A204.1 (cell line): ENCODE measurements around the gene EVI5L.

Experiments
- FAIRE-seq: peaks from 2 replicates; lab custom pipeline; 2012; peaks lifted over from hg19 to GRCh38; lab: Jason Lieb, UNC

Gene EVI5L

GRCh38 chr19:7860714-7861618 is 30.9 kb downstream of the EVI5L start:
- no peak for FAIRE-seq

- FAIRE-seq = no peak
Observed at GRCh38 chr19:7861619-7862412, 31.8 kb downstream of the EVI5L start.

- no peak for FAIRE-seq
Observed at GRCh38 chr19:7862413-7862951, 32.5 kb downstream of the EVI5L start.

GRCh38 chr19:7863157-7863970 is 33.3 kb downstream of the EVI5L start:
- FAIRE-seq = no peak

GRCh38 chr19:7863971-7864689 is 34.1 kb downstream of the EVI5L start:
- FAIRE-seq = no peak

- FAIRE-seq = no peak
Observed at GRCh38 chr19:7864690-7865074, 34.7 kb downstream of the EVI5L start.

- FAIRE-seq = no peak
Observed at GRCh38 chr19:7865262-7865911, 35.4 kb downstream of the EVI5L start.

GRCh38 chr19:7866399-7867091 is 36.5 kb downstream of the EVI5L start:
- FAIRE-seq = no peak

- FAIRE-seq = no peak
Observed at GRCh38 chr19:7867092-7867844, 37.2 kb downstream of the EVI5L start.

- FAIRE-seq = no peak
Observed at GRCh38 chr19:7868326-7868670, 38.3 kb downstream of the EVI5L start.

- FAIRE-seq = no peak
Observed at GRCh38 chr19:7868671-7869452, 38.8 kb downstream of the EVI5L start.

GRCh38 chr19:7869453-7869909 is 39.5 kb downstream of the EVI5L start:
- FAIRE-seq = no peak

- FAIRE-seq = no peak
Observed at GRCh38 chr19:7869910-7870511, 40.0 kb downstream of the EVI5L start.

GRCh38 chr19:7870571-7871436 is 40.8 kb downstream of the EVI5L start:
- peak; percentile 63 for FAIRE-seq

GRCh38 chr19:7871437-7872305 is 41.7 kb downstream of the EVI5L start:
- FAIRE-seq = peak; percentile 88
